NCI-H2227 (cell line): ENCODE data around the gene TAS1R1.
A peak's percentile ranks its signal among the peaks of the same experiment; 100 is the strongest.

Experiments
- DNase-seq: peaks from one replicate; lab custom pipeline; 2025; ENCODE audit not compliant: unreplicated experiment; lab: John Stamatoyannopoulos, UW

TAS1R1 gene

DNA sequence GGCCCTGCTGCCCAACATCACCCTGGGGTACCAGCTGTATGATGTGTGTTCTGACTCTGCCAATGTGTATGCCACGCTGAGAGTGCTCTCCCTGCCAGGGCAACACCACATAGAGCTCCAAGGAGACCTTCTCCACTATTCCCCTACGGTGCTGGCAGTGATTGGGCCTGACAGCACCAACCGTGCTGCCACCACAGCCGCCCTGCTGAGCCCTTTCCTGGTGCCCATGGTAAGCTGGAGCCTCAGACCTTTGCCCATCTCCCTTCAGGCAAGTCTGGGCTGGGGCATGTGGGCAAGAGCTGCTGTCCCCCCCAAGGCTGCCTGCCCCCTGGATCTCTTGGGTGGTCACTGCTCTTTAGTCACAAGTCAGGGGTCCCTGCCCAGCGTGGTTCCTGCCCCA, 15.9 kb downstream of the TAS1R1 start:
- no peak for DNase-seq

DNA sequence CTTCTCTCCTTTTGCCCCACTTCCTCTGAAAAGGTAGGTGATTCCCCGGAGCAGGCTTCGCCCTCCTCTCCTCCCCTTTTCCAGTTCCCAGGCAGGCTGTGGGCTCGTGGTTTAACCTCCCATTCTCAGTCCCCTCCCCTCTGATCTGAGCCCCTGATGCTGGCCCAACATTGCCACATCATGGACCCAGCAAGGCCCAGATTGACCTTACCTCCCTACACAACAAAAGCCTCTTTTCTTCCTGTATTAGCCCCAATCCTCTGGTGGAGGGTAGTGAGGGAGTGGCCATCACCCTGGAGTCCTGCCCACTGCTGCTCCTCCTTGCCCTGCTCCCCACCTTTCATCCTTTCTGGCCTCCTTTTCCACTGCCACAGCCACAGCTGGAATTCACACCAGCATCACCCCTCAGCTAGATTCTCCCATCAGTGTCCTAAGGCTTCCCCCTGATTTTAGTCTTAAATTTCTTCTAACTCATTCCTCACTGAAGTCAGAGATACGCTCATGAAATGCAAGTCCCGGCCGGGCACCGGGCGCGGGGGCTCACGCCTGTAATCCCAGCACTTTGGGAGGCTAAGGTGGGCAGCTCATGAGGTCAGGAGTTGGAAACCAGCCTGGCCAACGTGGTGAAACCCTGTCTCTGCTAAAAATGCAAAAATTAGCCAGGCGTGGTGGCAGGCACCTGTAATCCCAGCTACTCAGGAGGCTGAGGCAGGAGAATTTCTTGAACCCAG, 17.7 kb downstream of the TAS1R1 start:
- DNase-seq = no peak

DNA sequence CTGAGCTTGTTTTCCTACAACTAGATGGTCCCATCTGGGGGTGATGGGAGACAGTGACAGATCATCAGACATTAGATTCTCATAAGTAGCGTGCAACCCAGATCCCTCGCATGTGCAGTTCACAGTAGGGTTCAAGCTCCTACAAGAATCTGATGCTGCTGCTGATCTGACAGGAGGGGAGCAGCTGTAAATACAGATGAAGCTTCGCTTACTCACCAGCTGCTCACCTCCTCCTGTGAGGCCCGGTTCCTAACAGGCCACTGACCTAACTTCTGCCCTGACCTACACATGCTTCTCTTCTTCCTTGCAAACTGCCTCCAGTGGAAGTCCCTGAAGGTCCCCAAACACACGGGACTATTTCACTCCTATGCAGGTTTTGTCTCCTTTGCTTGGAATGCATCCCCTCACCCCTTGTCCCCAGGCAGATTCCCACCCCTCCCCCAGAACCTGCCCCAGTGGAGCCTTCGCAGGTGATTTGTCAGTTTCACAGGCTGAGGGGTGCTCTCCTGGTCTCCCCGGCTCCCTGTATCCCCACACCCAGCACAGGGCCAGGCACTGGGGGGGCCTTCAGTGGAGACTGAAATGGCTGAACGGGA, 19.0 kb downstream of the TAS1R1 start:
- no peak for DNase-seq

DNA sequence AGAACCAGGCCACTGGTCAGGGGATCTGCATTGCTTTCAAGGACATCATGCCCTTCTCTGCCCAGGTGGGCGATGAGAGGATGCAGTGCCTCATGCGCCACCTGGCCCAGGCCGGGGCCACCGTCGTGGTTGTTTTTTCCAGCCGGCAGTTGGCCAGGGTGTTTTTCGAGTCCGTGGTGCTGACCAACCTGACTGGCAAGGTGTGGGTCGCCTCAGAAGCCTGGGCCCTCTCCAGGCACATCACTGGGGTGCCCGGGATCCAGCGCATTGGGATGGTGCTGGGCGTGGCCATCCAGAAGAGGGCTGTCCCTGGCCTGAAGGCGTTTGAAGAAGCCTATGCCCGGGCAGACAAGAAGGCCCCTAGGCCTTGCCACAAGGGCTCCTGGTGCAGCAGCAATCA, 19.7 kb downstream of the TAS1R1 start:
- no peak for DNase-seq

DNA sequence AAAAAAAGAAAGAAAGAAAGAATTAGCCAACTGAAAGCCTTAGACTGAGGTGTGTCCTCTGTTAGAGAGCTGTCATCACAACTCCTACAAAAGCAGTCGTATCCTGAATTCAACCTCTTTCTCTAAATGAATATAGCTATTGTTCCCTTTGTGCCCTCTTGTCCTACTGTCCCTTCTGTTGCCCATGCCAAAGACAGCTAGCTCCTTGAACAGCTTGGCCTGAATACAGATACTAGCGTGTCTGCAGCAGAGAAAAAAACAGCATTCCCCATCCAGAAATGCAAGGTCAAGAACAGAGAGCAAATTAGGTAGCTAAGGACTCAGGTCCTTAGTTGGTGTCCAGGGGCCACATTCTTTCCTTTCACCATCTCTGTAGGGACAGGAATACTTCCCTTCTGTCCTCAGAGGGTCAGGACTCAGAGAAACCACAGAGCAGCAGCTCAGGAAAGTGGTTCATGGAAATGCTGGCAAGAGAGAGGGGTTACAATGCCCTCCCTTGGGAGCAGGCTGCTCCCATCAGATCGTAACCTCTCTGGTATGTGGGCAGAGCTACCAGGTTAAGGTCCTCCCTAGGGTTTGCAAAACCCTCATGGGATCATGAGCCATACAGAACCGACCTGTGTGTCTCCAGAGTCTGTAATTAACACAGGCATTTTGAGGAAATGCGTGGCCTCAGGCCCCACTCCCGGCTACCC, 22.9 kb downstream of the TAS1R1 start:
- no peak for DNase-seq

DNA sequence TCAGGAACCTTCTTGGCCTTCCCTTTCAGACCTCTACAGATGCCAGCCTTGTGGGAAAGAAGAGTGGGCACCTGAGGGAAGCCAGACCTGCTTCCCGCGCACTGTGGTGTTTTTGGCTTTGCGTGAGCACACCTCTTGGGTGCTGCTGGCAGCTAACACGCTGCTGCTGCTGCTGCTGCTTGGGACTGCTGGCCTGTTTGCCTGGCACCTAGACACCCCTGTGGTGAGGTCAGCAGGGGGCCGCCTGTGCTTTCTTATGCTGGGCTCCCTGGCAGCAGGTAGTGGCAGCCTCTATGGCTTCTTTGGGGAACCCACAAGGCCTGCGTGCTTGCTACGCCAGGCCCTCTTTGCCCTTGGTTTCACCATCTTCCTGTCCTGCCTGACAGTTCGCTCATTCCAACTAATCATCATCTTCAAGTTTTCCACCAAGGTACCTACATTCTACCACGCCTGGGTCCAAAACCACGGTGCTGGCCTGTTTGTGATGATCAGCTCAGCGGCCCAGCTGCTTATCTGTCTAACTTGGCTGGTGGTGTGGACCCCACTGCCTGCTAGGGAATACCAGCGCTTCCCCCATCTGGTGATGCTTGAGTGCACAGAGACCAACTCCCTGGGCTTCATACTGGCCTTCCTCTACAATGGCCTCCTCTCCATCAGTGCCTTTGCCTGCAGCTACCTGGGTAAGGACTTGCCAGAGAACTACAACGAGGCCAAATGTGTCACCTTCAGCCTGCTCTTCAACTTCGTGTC, 23.7 kb downstream of the TAS1R1 start:
- no peak for DNase-seq

DNA sequence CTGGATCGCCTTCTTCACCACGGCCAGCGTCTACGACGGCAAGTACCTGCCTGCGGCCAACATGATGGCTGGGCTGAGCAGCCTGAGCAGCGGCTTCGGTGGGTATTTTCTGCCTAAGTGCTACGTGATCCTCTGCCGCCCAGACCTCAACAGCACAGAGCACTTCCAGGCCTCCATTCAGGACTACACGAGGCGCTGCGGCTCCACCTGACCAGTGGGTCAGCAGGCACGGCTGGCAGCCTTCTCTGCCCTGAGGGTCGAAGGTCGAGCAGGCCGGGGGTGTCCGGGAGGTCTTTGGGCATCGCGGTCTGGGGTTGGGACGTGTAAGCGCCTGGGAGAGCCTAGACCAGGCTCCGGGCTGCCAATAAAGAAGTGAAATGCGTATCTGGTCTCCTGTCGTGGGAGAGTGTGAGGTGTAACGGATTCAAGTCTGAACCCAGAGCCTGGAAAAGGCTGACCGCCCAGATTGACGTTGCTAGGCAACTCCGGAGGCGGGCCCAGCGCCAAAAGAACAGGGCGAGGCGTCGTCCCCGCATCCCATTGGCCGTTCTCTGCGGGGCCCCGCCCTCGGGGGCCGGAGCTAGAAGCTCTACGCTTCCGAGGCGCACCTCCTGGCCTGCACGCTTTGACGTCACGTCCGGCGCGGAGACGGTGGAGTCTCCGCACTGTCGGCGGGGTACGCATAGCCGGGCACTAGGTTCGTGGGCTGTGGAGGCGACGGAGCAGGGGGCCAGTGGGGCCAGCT, 24.4 kb downstream of the TAS1R1 start, which contains the start of gene ZBTB48:
Gene ZBTB48, plus strand, starts transcription at position 621 of the 745 bp plus-strand sequence. CDS start 616 bp downstream, outside the sequence.
- peak; percentile 99 for DNase-seq

DNA sequence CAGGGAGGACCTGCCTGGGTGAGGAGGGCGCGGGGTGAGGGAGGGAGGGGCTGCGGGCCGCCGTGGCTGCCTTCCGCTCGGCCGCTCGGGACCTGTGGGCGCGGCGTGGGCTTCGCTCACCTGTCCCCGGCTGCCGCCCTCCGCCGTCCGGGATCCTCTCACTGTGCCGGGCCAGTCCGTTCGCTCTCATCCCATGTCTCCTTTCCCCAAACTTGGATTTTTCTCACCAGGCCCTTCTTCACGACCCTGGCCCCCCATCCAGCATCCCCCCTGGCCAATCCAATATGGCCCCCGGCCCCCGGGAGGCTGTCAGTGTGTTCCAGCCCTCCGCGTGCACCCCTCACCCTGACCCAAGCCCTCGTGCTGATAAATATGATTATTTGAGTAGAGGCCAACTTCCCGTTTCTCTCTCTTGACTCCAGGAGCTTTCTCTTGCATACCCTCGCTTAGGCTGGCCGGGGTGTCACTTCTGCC, 25.0 kb downstream of the TAS1R1 start:
- DNase-seq = no peak

DNA sequence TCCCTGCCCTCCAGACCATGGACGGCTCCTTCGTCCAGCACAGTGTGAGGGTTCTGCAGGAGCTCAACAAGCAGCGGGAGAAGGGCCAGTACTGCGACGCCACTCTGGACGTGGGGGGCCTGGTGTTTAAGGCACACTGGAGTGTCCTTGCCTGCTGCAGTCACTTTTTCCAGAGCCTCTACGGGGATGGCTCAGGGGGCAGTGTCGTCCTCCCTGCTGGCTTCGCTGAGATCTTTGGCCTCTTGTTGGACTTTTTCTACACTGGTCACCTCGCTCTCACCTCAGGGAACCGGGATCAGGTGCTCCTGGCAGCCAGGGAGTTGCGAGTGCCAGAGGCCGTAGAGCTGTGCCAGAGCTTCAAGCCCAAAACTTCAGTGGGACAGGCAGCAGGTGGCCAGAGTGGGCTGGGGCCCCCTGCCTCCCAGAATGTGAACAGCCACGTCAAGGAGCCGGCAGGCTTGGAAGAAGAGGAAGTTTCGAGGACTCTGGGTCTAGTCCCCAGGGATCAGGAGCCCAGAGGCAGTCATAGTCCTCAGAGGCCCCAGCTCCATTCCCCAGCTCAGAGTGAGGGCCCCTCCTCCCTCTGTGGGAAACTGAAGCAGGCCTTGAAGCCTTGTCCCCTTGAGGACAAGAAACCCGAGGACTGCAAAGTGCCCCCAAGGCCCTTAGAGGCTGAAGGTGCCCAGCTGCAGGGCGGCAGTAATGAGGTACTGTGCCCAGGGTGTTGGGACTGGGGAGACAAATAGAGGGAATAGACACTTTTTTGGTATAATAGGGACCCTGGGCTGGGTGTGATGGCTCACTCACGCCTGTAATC, 25.7 kb downstream of the TAS1R1 start:
- no peak for DNase-seq

DNA sequence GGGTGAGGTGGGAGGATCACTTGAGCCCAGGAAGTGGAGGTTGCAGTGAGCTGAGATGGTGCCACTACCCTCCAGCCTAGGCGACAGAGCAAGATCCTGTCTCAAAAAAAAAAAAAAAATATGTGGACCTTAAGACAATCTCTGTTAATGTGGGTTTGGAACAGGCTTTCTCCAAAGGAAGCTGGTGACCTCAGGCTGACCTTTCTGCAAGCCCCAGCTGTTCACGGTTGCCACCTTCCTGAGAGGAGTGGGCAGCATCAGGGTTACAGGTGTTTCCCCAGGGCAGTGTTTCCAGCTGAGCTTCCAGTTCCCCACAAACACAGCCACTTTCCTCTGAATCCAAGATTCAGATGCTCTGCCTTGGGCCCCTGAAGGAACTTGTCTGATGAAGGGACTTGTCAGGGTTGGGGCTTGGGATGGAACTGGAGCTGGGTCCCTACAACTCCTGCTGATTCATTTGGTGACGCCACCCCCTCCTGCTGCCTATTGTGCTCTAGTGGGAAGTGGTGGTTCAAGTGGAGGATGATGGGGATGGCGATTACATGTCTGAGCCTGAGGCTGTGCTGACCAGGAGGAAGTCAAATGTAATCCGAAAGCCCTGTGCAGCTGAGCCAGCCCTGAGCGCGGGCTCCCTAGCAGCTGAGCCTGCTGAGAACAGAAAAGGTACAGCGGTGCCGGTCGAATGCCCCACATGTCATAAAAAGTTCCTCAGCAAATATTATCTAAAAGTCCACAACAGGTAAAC, 26.6 kb downstream of the TAS1R1 start:
- peak; percentile 23 for DNase-seq

DNA sequence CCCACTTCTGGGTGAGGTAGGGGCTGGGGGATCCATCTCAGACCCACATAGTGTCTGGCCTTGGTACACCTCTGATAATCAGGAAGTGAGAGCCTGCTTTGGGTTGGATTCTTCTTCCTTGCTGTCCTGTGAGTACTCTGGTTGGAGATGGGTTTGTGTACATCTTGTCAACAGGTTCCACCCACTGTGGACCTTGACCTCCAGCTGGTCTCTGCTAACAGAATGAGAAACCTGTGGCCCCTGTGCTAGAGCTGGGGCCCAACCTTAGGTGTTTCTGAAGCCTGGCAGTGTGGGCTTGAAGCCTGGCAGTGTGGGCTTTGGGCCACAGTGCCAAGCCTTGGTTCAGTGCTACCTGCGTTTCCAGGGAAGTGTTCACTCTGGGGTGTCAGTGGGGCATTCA, 27.3 kb downstream of the TAS1R1 start:
- DNase-seq = no peak

DNA sequence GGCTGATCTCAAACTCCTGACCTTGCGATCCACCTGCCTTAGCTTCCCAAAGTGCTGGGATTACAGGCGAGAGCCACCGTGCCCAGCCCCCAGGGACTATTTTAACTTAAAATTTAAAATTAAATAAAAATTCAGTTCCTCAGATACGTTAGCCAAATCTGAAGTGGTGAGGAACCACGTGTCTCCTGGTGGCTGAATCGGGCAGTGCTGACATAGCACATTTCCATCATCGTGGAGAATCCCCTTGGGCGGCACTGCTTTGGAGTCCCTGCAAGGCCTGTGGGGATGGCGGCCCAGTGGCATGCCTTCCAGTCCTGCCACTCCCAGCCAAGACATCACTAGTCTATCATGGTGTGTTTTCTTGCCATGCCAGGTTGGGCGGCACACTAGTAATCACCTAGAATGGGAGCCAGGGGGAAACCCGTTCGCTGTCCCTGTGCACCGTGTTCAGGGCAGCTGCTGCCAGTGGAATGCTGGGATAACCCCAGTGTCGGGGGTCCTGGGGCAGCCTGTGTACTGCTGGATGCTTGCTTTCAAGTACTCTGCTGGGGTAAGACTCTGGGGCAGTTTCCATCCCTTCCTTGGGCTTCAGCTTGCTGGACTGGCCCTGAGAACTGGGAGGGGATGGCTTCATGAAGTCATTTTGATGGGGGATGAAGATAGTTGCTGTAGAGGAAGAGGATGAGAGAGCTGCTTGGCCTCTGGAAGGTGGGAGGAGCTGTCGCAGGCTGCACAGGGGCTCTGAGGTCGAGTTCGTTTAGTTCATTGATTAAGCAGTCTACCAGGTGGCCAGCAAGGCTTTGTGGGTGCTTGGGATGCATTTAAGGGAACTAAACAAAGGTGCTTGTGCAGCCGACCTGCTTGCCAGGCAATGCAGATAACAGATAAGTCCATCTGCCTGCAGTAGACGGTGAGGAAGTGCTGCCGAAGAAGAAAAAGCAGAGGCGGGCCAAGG, 29.3 kb downstream of the TAS1R1 start:
- DNase-seq = no peak

DNA sequence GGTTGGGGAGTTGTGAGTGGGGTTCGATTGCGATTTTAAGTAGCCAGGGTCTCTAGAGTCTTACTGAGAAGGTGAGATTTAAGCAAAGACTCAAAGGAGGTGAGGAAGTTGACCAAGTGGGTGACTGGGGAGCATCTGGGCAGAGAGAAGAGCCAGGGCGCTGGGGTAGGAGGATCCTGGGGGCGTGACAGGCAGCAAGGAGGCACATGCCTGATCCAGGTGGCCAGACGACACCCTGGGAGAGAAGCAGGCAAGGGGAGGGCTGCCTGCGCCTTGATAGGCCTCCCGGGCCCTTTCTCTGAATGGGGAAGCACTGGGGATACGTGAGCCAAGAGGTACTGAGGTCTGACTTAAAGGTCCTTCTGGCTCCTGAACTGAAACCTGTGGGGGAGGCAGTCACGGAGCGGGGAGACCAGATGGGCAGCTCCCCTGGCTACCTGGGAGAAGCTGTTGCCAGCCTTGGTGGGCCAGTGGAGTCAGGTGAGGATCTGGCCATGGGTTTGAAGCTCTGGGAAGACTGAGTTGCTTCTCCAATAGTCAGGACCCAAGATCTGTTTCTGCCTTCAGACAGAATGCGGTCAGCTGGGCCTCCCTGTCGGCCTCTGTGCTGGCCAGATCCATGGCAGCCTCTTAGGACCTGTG, 30.1 kb downstream of the TAS1R1 start:
- no peak for DNase-seq

DNA sequence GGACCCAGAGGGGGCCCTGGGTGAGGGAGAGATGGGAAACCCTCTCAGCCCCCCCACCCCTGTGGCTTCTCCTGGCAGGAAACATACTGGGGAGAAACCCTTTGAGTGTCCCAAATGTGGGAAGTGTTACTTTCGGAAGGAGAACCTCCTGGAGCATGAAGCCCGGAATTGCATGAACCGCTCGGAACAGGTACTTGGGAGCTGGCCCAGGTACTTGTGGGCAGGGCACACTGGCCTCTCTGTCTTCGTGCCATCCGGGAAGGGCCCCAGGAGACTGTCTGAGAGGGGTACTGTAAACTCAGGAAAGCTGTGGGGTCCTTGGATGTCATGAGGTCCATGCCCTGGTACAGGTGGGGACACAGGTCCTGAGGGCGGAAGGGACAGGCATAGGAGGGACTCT, 30.7 kb downstream of the TAS1R1 start:
- no peak for DNase-seq

DNA sequence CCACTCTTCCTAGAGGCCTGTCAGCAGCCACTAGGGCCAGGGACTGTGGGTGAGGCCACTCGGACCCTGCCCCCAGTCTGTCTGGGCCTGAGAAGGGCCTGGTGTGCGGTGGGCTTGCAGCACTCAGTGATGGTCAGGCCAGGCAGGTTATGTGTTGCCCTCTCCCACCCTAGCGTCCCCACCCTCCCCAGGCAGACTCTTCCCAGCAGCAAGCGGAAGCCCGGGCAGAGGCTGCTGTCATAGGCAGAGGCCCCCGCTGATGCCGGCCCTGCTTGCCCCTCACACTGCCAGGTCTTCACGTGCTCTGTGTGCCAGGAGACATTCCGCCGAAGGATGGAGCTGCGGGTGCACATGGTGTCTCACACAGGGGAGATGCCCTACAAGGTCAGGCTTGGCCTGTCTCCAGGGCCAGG, 31.3 kb downstream of the TAS1R1 start:
- no peak for DNase-seq

DNA sequence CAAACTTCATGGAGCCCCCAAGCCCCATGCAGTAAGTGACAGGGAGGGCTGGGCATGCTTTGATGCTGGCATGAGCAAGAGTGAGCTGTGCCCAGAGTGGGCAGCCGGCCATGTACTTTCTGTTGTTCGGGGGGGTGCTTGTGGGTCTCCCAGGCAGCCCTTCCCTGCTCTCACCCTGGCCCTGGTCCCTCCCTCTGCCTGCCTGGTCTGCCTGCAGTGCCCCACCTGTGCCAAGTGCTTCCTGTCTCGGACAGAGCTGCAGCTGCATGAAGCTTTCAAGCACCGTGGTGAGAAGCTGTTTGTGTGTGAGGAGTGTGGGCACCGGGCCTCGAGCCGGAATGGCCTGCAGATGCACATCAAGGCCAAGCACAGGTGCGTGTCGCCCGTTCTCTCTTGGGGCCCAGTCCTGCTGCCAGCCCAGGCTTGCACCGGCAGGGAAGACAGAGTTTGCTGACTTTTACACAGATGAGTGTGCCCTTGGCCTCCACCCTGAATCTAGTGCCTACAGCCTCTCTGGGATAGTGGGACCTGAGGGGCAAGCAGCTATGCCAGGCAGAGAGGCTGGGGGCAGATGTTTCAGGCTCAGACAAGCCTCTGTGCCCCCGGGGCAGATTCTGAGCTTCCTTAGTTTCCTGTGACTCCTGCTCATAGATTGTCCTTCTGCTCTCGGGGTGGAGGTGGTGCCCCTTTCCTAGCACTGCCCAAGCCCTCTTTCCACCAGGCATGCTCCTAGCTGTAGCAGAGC, 32.3 kb downstream of the TAS1R1 start:
- DNase-seq = no peak
